COLO668 (cell line): Measurements from ENCODE around the gene UBTD1.
"Not testable (repeated sequence)": the region's sequence is repeated elsewhere in the genome, so short reads cannot be mapped to it uniquely, and the experiment has no call there.

Experiments
- DNase-seq: peaks from one replicate; lab custom pipeline; 2025; ENCODE audit not compliant: unreplicated experiment; lab: John Stamatoyannopoulos, UW

Gene UBTD1

GRCh38 chr10:97561386-97562077 is 62.8 kb downstream of the UBTD1 start:
- DNase-seq = not testable (repeated sequence)

GRCh38 chr10:97562329-97562728 is 63.6 kb downstream of the UBTD1 start:
- DNase-seq = not testable (repeated sequence)

GRCh38 chr10:97563337-97563736 is 64.6 kb downstream of the UBTD1 start:
- DNase-seq = no peak

GRCh38 chr10:97564776-97565175 is 66.1 kb downstream of the UBTD1 start:
- DNase-seq = no peak

GRCh38 chr10:97566336-97566996 is 67.7 kb downstream of the UBTD1 start:
- no peak for DNase-seq

DNA sequence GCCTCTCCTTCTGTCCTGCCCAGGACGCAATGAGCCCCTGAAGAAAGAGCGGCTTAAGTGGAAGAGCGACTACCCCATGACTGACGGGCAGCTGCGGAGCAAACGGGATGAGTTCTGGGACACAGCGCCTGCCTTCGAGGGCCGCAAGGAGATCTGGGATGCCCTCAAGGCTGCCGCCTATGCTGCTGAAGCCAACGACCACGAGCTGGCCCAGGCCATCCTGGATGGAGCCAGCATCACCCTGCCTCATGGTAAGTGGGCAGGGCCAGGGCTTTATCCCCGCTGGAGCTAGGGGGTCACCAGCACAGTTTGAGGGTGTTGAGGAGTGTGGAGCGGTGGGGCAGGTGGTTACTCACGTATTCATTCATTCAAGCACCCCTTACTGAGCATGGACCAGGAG is 69.2 kb downstream of the UBTD1 start:
- no peak for DNase-seq

GRCh38 chr10:97570146-97570788 is 71.5 kb downstream of the UBTD1 start:
- no peak for DNase-seq

DNA sequence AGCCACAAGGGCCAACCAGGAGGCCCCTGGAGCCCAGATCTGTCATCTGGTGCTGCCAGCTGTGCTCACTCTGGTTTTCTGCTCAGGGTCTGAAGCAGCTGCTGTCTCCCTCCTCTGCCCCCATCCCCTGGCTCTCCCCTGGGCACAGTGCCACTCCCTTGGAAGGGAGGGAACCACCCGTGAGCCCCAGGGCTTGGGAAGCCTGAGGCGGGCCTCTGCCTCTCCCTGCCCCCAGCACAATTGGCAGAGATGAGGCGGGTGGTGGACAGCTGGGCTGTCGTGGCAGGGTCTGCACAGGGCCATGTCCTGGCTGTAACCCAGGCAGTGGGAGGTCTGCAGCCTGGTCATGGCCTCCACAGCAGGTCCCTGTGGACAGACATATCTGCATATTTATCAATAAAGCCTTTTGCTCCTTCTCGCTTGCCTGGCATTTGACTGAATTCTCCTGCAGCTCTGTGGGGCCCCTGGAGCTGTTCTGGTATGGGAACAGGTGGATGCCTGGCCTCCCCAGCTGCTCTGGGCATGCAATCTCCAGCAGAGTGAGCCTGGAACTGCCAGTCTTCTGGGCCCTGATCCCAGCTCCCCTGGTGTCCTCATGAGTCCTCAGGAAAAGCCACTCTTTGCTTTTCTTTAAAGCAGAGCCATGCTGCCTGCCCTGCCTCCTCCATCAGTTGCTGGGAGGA is 72.2 kb downstream of the UBTD1 start:
- no peak for DNase-seq

GRCh38 chr10:97571622-97572021 is 72.9 kb downstream of the UBTD1 start:
- DNase-seq = no peak

- DNase-seq = peak; percentile 47
Measured at GRCh38 chr10:97572214-97572989, 73.7 kb downstream of the UBTD1 start, which contains the start of gene ANKRD2. TSS of gene ANKRD2 (plus strand) at chr10:97572779. CDS start at chr10:97572789, 10 bp downstream.

DNA sequence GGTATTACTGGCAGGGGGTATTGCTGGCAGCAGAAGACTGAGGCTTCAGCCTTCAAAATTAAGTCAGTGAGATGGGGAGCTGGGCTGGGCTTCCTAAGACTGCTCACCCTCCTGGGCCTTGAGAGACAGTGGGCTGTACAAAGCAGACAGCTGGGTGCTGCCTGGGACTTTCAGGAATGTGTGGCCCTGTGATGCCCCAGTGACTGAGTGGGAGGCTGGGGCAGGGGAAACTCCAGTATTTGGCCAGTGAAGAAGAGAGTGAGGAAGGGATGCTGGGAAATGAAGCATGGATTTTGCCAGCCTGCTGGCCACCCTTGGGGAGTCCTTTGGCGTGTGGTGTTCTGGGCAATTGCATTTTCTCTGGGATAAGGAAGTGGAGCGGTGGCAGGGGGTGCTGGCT is 74.3 kb downstream of the UBTD1 start:
- DNase-seq = no peak

GRCh38 chr10:97573672-97574071 is 74.9 kb downstream of the UBTD1 start:
- DNase-seq = no peak

- peak; percentile 71 for DNase-seq
Measured at GRCh38 chr10:97574374-97575126, 75.8 kb downstream of the UBTD1 start.

DNA sequence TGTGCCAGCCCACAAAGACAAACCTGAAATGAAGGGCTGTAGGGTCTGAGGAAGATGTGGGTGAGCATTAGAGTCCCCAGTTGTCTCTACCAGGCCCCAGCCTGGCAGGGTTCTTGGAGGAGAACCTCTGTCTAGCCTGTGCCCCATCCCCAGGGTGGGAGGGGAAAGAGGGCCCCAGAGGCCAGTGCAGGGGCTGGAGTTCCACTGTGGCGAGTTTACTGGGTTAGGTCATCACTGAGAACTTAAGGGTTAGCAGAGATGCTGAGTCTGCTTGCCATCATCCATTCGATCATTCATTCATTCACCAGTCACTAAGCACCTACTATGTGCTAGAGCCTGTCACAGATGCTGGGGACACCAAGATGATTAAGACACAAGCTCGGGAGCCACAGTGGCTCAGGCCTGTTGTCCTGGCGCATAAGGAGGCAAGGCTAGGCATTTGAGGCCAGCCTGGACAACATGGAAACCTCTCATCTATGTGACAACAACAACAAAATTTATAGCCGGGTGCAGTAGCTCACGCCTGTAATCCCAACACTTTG is 76.5 kb downstream of the UBTD1 start:
- no peak for DNase-seq

- DNase-seq = not testable (repeated sequence)
Measured at GRCh38 chr10:97576487-97576886, 77.8 kb downstream of the UBTD1 start.

- no peak for DNase-seq
Measured at GRCh38 chr10:97577701-97578100, 79.0 kb downstream of the UBTD1 start.

DNA sequence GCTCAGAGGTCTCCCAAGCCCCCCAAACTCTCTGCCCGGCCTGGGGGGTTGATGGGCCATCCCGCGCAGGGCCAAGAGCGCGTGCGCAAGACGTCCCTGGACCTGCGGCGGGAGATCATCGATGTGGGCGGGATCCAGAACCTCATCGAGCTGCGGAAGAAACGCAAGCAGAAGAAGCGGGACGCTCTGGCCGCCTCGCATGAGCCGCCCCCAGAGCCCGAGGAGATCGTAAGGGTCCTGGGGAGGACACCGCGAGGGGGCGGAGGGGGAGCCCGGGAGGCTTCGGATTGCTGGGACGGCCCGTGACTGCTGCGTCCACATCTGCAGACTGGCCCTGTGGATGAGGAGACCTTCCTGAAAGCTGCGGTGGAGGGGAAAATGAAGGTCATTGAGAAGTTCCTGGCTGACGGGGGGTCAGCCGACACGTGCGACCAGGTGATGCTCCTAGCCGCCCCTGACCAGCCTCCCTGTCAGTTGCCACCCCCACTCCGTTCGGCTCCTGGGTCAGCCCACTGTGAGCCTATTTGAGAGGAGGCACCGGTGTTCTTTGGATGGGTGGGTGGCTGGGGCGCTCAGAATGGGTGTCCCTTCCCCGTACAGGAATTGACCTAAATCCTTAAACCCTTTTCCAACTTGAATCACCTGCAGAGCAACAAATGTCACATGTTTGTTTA is 79.6 kb downstream of the UBTD1 start:
- no peak for DNase-seq

DNA sequence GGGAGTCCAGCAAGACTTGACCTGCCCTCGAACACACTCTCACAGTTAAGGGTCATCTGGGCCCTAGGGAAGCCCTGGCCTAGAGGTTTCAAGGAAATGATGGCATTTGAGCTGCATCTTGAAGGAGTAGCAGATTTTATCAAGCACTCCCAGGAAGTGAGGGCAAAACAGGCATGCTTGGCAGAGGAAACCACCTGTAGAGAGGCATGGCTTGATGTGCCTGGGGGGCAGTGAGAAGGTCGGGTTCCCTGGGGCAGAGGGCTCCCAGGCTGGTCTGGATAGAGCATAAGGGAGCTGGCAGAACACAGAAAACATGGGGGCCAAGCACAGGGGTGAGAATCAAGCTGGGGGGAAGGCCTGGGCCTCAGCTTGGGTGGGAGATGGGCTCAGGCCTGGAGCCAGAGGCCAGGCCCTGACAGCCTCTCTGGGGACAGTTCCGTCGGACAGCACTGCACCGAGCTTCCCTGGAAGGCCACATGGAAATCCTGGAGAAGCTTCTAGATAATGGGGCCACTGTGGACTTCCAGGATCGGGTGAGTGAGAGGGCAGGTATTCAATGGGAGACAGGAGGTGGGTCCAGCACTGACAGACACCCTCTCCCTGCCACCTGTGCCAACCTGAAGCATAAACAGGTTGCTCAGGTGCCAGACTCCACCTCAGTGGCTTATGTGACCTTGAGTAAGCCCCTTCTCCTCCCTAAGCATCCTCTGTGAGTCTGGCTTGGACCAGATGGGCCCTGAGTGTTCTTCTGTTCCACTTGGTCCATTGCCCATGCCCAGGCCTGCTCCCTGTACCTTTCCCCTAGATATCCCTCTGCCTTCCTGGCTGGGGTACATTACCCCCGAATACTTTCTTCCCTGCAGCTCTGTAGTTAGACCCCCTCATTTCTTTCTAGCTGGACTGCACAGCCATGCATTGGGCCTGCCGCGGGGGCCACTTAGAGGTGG is 82.0 kb downstream of the UBTD1 start:
- DNase-seq = no peak
